Adrenal gland (tissue), 12 donors: Measurements from ENCODE around the gene SCN8A. TPM values are rescaled to one million over a fixed set of nuclear protein-coding genes. Genes with fewer than 3 reads are reported as not detected.

Experiments used
- DNase-seq, 7 donors: peaks; one replicate each; pipeline ENCODE4 v3.0.0-alpha.2; 2019 to 2020
- H3K27ac ChIP-seq, 5 donors: fragments of 200-600 bp; sonication (generic) in 4 of 5; 1 replicate in 3 of 5; 2 replicates in 2 of 5; pipeline versions ENCODE4 v1.5.1 to v1.8.0; 2016 to 2020; ENCODE audit warnings: mild to moderate bottlenecking in 1 of 5
- H3K27me3 ChIP-seq: fragments of 200-600 bp; 2 replicates; pipeline ENCODE4 v1.8.0; 2021
- H3K36me3 ChIP-seq, 2 donors: fragments of 200-600 bp; replicated peaks in 1 of 2; 1 replicate in 1 of 2; 2 replicates in 1 of 2; pipeline versions ENCODE4 v1.5.1 to v1.8.0; 2018 to 2022
- H3K4me1 ChIP-seq, 2 donors: fragments of 200-600 bp; replicated peaks in 1 of 2; 1 replicate in 1 of 2; 2 replicates in 1 of 2; pipeline versions ENCODE4 v1.5.1 to v1.8.0; 2018 to 2021
- H3K4me3 ChIP-seq, 4 donors: fragments of 200-600 bp; sonication (generic) in 3 of 4; one replicate each; pipeline ENCODE4 v1.5.1; 2016 to 2018
- H3K9me3 ChIP-seq, 3 donors: fragments of 200-600 bp; sonication (generic) in 1 of 3; replicated peaks in 1 of 3; 1 replicate in 2 of 3; 2 replicates in 1 of 3; pipeline versions ENCODE4 v1.5.1 to v1.8.0; 2016 to 2021
- POLR2A ChIP-seq, 2 donors: fragments of 450-650 bp; IDR thresholded peaks; one replicate each; pipeline ENCODE4 v1.6.1; 2017; ENCODE audit warnings: antibody characterized with exemption in 2 of 2, mild to moderate bottlenecking in 2 of 2, moderate library complexity in 1 of 2
- WGBS, 4 donors: extraction: QIAGEN DNeasy Blood & Tissue Kit in 2 of 4; methylation state at CpG; one replicate each; pipeline versions ENCODE4 v1.1.5 to v1.1.7; 2013 to 2017; 5-methylcytosine and 5-hydroxymethylcytosine counted together
- intact Hi-C, 2 donors: fragments of 100-400 bp; cut with DNase I; formaldehyde crosslinking; loops; one replicate each; pipeline versions ENCODE4 v1.14.1 to v1.15.0; 2022 to 2023
- polyA plus RNA-seq, 3 donors: library from polyadenylated mRNA; stranded (reverse); fragments of 200-250 nt in 2 of 3; fragments of 350-450 nt in 1 of 3; fragmentation: Illumina TruSeq in 1 of 3; extraction: RNeasy Lipid Tissue Mini Kit (QIAGEN cat#74804) in 1 of 3; gene quantifications; one replicate each; pipeline ENCODE4 v1.2.3, GENCODE V29; 2013 to 2014
- total RNA-seq, 9 donors: library from RNA; depleted of rRNA in 4 of 9; stranded (reverse); fragments of >200 nt in 4 of 9; fragments of 120-200 nt in 1 of 9; fragmentation: NEBNext Ultra II Directional in 1 of 9; extraction: Animal tissue kit (Norgen Biotek cat#: 25700) in 1 of 9; gene quantifications; one replicate each; pipeline versions ENCODE4 v1.1.0 to v1.2.4, GENCODE V29; 2013 to 2023
- TF ChIP-seq, protein P1 (sequence below), 6 experiments: fragments of 450-650 bp in 4 of 6; fragments of 200-600 bp in 2 of 6; sonication (generic) in 1 of 6; IDR thresholded peaks; 1 replicate in 5 of 6; 2 replicates in 1 of 6; pipeline versions ENCODE4 v1.5.1 to v1.8.0; 2016 to 2021; ENCODE audit warnings: antibody characterized with exemption in 6 of 6, mild to moderate bottlenecking in 2 of 6, moderate library complexity in 1 of 6
- donor health status: healthy with polysubstance abuse.
- donor health status: Bipolar disorder and iron deficiency.
- donor health status: DM: yes; HTN: yes; CAD: no.
- donor health status: DM: no; HTN: no; CAD: no.
- donor health status: DM: no; HTN: no; CAD: no.
- donor health status: DM: yes; HTN: yes; CAD: no.

Gene SCN8A
- total and polyA plus RNA-seq, 12 donors, result 0.69 to 7.0 (median 2.0) TPM

DNA sequence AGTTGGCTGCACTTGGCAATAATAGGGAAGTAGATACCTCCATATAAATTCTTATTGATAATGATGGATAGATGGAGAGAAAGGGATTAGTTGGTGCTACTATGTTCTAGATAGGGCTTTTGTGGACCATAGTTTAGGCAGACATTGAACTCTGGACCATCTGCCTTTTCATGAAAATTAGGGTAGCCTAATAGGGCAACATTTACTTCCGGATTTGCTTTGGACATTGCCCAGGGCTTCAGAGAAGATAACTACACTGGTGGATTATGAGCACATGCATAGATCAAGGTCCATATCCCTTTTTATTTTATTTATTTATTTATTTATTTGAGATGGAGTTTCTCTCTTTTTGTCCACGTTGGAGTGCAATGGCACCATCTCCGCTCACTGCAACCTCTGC is 186.9 kb downstream of the SCN8A start:
- Histone ChIP-seq H3K9me3 (no peaks in the 10 kb centered on the region), H3K4me1 (no peaks in the 10 kb centered on the region), H3K36me3 (no peaks in the 10 kb centered on the region), H3K27ac (no peak overlapping the region), H3K27me3 (no peaks in the 10 kb centered on the region), H3K4me3 (no peak overlapping the region)
- WGBS, 4 donors, result 88 to 96% (median 91%) methylated on average over 3 of the region's 3 CpGs
- intact Hi-C loops, result no loop called here
- DNase-seq, result no peak
- no peak for TF ChIP-seq POLR2A (IDR thresholded peaks at IDR 0.05)
- TF ChIP-seq, protein P1, sequence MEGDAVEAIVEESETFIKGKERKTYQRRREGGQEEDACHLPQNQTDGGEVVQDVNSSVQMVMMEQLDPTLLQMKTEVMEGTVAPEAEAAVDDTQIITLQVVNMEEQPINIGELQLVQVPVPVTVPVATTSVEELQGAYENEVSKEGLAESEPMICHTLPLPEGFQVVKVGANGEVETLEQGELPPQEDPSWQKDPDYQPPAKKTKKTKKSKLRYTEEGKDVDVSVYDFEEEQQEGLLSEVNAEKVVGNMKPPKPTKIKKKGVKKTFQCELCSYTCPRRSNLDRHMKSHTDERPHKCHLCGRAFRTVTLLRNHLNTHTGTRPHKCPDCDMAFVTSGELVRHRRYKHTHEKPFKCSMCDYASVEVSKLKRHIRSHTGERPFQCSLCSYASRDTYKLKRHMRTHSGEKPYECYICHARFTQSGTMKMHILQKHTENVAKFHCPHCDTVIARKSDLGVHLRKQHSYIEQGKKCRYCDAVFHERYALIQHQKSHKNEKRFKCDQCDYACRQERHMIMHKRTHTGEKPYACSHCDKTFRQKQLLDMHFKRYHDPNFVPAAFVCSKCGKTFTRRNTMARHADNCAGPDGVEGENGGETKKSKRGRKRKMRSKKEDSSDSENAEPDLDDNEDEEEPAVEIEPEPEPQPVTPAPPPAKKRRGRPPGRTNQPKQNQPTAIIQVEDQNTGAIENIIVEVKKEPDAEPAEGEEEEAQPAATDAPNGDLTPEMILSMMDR (IDR thresholded peaks at IDR 0.05), result no peak

GRCh38 chr12:51779876-51780275 is 188.8 kb downstream of the SCN8A start:
- WGBS, 4 donors, result 88 to 92% (median 90%) methylated on average over 5 of the region's 5 CpGs
- TF ChIP-seq POLR2A (IDR thresholded peaks at IDR 0.05), result no peak
- TF ChIP-seq, protein P1 (IDR thresholded peaks at IDR 0.05), result no peak
- intact Hi-C loops, result no loop called here
- H3K27ac ChIP-seq, result no peak overlapping the region
- no peak overlapping the region for H3K4me3 ChIP-seq
- DNase-seq, result no peak
- no peaks in the 10 kb centered on the region for H3K9me3 ChIP-seq
- no peaks in the 10 kb centered on the region for H3K4me1 ChIP-seq
- H3K36me3 ChIP-seq, result no peaks in the 10 kb centered on the region
- H3K27me3 ChIP-seq, result no peaks in the 10 kb centered on the region

DNA sequence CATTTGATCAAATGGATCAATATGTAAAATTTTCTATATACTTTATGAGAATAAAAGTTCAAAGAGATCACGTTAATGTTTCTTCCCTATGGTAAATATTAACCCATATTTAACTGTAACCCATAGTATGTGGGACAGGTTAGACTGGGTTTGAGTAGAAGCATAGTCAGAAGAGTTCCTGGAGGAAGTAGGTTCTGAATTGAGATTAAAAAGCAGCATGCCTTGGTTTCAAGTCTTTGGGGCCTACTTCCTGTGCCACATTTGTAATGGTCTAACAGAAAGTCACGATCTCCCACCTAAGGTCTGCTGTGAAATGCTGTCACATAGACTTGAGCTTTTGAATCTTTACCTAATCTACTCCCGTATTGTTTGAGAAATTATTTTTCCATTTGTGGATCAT is 193.7 kb downstream of the SCN8A start:
- intact Hi-C loops, result no loop called here
- 78 to 87% (median 82%) methylated on average over 3 of the region's 3 CpGs for WGBS, 4 donors
- H3K27me3 ChIP-seq, result no peaks in the 10 kb centered on the region

DNA sequence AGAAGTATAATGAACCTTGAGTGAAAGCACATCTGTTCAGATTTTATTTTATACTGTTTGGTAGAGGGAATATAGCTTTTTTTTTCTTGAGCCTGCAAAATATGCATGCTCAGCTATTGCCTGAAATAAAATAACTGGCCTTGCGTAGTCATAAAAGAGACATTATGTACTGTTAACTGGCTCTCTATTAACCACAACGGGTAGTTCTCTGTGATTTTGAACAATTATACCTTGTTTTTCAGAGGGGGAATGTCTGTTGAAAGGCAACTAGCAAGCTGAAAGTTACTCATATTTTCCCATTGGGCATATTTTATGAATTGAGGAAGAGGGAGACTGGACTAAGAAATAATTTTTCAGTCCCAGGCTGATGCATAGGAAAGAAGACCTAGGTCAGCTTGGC is 194.9 kb downstream of the SCN8A start:
- DNase-seq, result no peak
- TF ChIP-seq POLR2A (IDR thresholded peaks at IDR 0.05), result no peak
- TF ChIP-seq, protein P1 (IDR thresholded peaks at IDR 0.05), result no peak
- H3K36me3 ChIP-seq, result no peaks in the 10 kb centered on the region
- intact Hi-C loops, result no loop called here
- no peaks in the 10 kb centered on the region for H3K4me1 ChIP-seq
- 90 to 96% (median 92%) methylated on average over 2 of the region's 2 CpGs for WGBS, 4 donors
- H3K4me3 ChIP-seq, result no peak overlapping the region
- H3K27me3 ChIP-seq, result no peaks in the 10 kb centered on the region
- H3K9me3 ChIP-seq, result no peaks in the 10 kb centered on the region
- H3K27ac ChIP-seq, result no peak overlapping the region

More for the DNA sequence above, 193.7 kb downstream of the SCN8A start:
- Histone ChIP-seq H3K36me3 (no peaks in the 10 kb centered on the region), H3K4me1 (no peaks in the 10 kb centered on the region), H3K9me3 (no peaks in the 10 kb centered on the region), H3K4me3 (no peak overlapping the region), H3K27ac (no peak overlapping the region)
- no peak for DNase-seq
- TF ChIP-seq, protein P1 (IDR thresholded peaks at IDR 0.05), result no peak
- TF ChIP-seq POLR2A (IDR thresholded peaks at IDR 0.05), result no peak
